ENCODE data around the gene CDH5. TPM values are rescaled to one million over a fixed set of nuclear protein-coding genes. Genes with fewer than 3 reads are reported as not detected.

The CDH5 gene
- total and polyA plus RNA-seq, 2 of the 13 experiments (the other 11 are each of a cell fraction or from before 2014, with no cell fraction given) = 0.71 to 1.1 TPM

DNA sequence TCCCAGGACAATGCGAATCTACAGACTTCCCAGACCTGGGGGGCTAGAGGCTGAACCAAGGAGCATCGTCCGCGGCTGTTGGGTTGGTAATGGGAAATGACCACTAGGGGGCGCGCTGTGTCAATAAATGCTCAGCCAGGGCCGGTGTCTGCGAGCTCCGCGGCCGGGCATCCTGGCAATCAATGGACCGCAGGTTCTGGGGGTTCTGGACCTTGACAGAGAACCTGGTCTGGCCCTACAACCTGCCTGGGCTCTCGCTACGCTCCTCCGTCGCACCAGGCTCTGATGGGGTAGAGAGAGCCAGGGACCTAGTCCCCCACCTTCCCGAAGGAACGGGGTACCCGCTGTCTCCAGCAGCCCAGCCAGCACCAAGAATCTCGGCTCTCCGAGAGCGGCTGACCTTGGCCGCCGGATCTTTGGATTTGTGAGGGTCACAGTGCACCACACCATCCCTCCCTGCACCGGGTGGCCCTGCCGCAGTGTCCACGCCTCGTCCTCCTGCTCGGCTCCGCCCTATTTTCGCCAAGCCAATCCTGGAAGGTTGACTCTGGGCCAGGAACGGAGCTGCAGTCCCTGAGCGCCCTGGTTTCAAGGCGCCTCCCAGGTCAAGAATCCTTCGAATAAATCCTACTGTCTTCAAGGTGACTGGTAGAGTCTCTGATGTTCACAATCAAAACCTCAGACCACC, 40.2 kb downstream of the CDH5 start (continued):
- peak; percentile 78; the same call in 1 of the 2 replicates for TF ChIP-seq MIER3 (CRISPR knock-in tag; IDR thresholded peaks at IDR 0.05; ENCODE audit: borderline replicate concordance)
- no peak for TF ChIP-seq CREB3 (CRISPR knock-in tag; IDR thresholded peaks at IDR 0.05)
- no peak for TF ChIP-seq MED13 (CRISPR knock-in tag; IDR thresholded peaks at IDR 0.05)
- TF ChIP-seq CHD4 (IDR thresholded peaks at IDR 0.05; ENCODE audit: borderline replicate concordance, low read length) = no peak
- peak; percentile 70; the same call in 1 of the 2 replicates for TF ChIP-seq EEA1 (CRISPR knock-in tag; IDR thresholded peaks at IDR 0.05; ENCODE audit: borderline replicate concordance)
- TF ChIP-seq ZNF577 (CRISPR knock-in tag; IDR thresholded peaks at IDR 0.05; ENCODE audit: borderline replicate concordance, low read depth) = no peak
- TF ChIP-seq ZBED4 (CRISPR knock-in tag; IDR thresholded peaks at IDR 0.05; ENCODE audit: borderline replicate concordance) = peak; percentile 93
- TF ChIP-seq ARNT (IDR thresholded peaks at IDR 0.05) = no peak
- 0 out of 2 replicates have a peak, but pooled peaks have one; percentile 56 for TF ChIP-seq KDM3A (CRISPR knock-in tag; IDR thresholded peaks at IDR 0.05; ENCODE audit: low read depth)
- TF ChIP-seq ZNF781 (CRISPR knock-in tag; IDR thresholded peaks at IDR 0.05; ENCODE audit: borderline replicate concordance, not compliant biosample characterization) = peak; percentile 87
- TF ChIP-seq ZNF205 (CRISPR knock-in tag; IDR thresholded peaks at IDR 0.05) = 0 out of 2 replicates have a peak, but pooled peaks have one; percentile 16
- TF ChIP-seq ZNF207 (IDR thresholded peaks at IDR 0.05; ENCODE audit: borderline replicate concordance) = no peak
- no peak for TF ChIP-seq ZNF274 (CRISPR knock-in tag; IDR thresholded peaks at IDR 0.05)
- TF ChIP-seq KLF9 (CRISPR knock-in tag; IDR thresholded peaks at IDR 0.05; ENCODE audit: low read depth) = no peak
- peak; percentile 58; the same call in 1 of the 2 replicates for TF ChIP-seq NFKB2 (CRISPR knock-in tag; IDR thresholded peaks at IDR 0.05; ENCODE audit: borderline replicate concordance)
- no peak for TF ChIP-seq ONECUT2 (CRISPR knock-in tag; IDR thresholded peaks at IDR 0.05)
- peak; percentile 62 for TF ChIP-seq ZEB1 (IDR thresholded peaks at IDR 0.05; ENCODE audit: insufficient replicate concordance, low read depth)
- peak; percentile 10; the same call in 1 of the 2 replicates for TF ChIP-seq ZNF7 (CRISPR knock-in tag; IDR thresholded peaks at IDR 0.05)
- TF ChIP-seq ZBTB26 (CRISPR knock-in tag; IDR thresholded peaks at IDR 0.05; ENCODE audit: borderline replicate concordance) = no peak
- peak; percentile 93; the same call in 1 of the 2 replicates for TF ChIP-seq ZNF598 (CRISPR knock-in tag; IDR thresholded peaks at IDR 0.05; ENCODE audit: borderline replicate concordance)
- TF ChIP-seq ZBTB49 (CRISPR knock-in tag; IDR thresholded peaks at IDR 0.05; ENCODE audit: borderline replicate concordance) = no peak
- TF ChIP-seq SIN3B (IDR thresholded peaks at IDR 0.05; ENCODE audit: low read length) = no peak
- no peak for TF ChIP-seq FOXP1 (IDR thresholded peaks at IDR 0.05)
- no peak for TF ChIP-seq FOXP1 (CRISPR knock-in tag; IDR thresholded peaks at IDR 0.05)

Measured in HepG2 (cell line).